ENCODE data around the gene TTC21A.
"Not testable (repeated sequence)": the region's sequence is repeated elsewhere in the genome, so short reads cannot be mapped to it uniquely, and the experiment has no call there.

The TTC21A gene

GRCh38 chr3:39154280-39155021 lies 47.0 kb downstream of the TTC21A start:
- DNase-seq (ENCODE audit: low read depth), result no peak

- no peak for DNase-seq (ENCODE audit: low read depth)
These were observed 48.9 kb downstream of the TTC21A start for GRCh38 chr3:39156421-39156820.

- DNase-seq (ENCODE audit: low read depth), result no peak
These were observed 49.9 kb downstream of the TTC21A start for GRCh38 chr3:39157359-39157758.

GRCh38 chr3:39158148-39158715 lies 50.8 kb downstream of the TTC21A start:
- DNase-seq (ENCODE audit: low read depth), result no peak

- no peak for DNase-seq (ENCODE audit: low read depth)
These were observed 56.9 kb downstream of the TTC21A start for GRCh38 chr3:39164414-39164813.

GRCh38 chr3:39165518-39165917 lies 58.0 kb downstream of the TTC21A start:
- DNase-seq (ENCODE audit: low read depth), result no peak

GRCh38 chr3:39166134-39166710 lies 58.7 kb downstream of the TTC21A start:
- DNase-seq (ENCODE audit: low read depth), result no peak

GRCh38 chr3:39166932-39167532 lies 59.6 kb downstream of the TTC21A start:
- no peak for DNase-seq (ENCODE audit: low read depth)

- no peak for DNase-seq (ENCODE audit: low read depth)
These were observed 60.8 kb downstream of the TTC21A start for GRCh38 chr3:39168156-39168780.

- DNase-seq (ENCODE audit: low read depth), result no peak
These were observed 62.2 kb downstream of the TTC21A start for GRCh38 chr3:39169712-39170111.

GRCh38 chr3:39170461-39170860 lies 63.0 kb downstream of the TTC21A start:
- no peak for DNase-seq (ENCODE audit: low read depth)

- DNase-seq (ENCODE audit: low read depth), result not testable (repeated sequence)
These were observed 63.4 kb downstream of the TTC21A start for GRCh38 chr3:39170877-39171276.

- no peak for DNase-seq (ENCODE audit: low read depth)
These were observed 64.4 kb downstream of the TTC21A start for GRCh38 chr3:39171860-39172259.

- DNase-seq (ENCODE audit: low read depth), result no peak
These were observed 66.0 kb downstream of the TTC21A start for GRCh38 chr3:39173318-39174125.

- DNase-seq (ENCODE audit: low read depth), result no peak
These were observed 68.7 kb downstream of the TTC21A start for GRCh38 chr3:39176025-39176714.

- DNase-seq (ENCODE audit: low read depth), result peak; percentile 73
These were observed 70.3 kb downstream of the TTC21A start for GRCh38 chr3:39177708-39178332.

- no peak for DNase-seq (ENCODE audit: low read depth)
These were observed 71.1 kb downstream of the TTC21A start for GRCh38 chr3:39178553-39178952.

GRCh38 chr3:39180183-39180545 lies 72.7 kb downstream of the TTC21A start:
- DNase-seq (ENCODE audit: low read depth), result no peak

- peak; percentile 60 for DNase-seq (ENCODE audit: low read depth)
These were observed 73.3 kb downstream of the TTC21A start for GRCh38 chr3:39180546-39181346.

Data from CMK (cell line).